GM13976 (cell line): Measurements from ENCODE around the gene SERPINA4.

Experiments
- DNase-seq: peaks from one replicate; pipeline ENCODE4 v3.0.0; 2012; ENCODE audit warnings: low spot score
- in situ Hi-C: fragments of 300-500 bp; cut with MboI; formaldehyde crosslinking; loops from one replicate; pipeline ENCODE4 v1.12.0; 2022; ENCODE audit warnings: low sequenced_read_pairs, mixed read lengths, inconsistent platforms; ENCODE audit not compliant: unreplicated experiment
- TF ChIP-seq, protein P1 (sequence below): IDR thresholded peaks from 2 replicates; pipeline ENCODE4 v1.5.1; 2012; ENCODE audit warnings: borderline replicate concordance, mild to moderate bottlenecking; ENCODE audit not compliant: insufficient read depth; ENCODE audit errors: extremely low read depth, missing control alignments, control extremely low read depth

The SERPINA4 gene

DNA sequence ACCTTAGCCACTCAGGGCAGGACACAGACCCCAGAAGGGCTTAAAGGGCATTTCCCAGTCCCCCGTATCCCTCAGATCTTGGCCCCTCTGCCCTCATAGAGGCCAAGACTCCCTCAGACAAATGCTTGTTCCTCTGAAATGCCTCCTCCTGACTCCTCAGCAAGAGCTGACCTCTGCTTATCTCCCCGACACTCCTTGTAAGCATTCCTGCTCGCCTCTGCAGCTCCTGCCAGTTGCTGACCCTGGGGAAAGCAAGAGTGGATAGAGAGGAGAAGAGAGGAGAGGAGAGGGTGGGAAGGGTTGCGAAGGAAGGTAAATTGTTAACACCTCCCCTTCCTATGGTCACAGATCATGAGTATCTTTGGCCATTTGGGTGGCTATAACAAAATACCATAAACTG is 27.1 kb downstream of the SERPINA4 start:
- in situ Hi-C loops, result no loop called here
- TF ChIP-seq, protein P1, sequence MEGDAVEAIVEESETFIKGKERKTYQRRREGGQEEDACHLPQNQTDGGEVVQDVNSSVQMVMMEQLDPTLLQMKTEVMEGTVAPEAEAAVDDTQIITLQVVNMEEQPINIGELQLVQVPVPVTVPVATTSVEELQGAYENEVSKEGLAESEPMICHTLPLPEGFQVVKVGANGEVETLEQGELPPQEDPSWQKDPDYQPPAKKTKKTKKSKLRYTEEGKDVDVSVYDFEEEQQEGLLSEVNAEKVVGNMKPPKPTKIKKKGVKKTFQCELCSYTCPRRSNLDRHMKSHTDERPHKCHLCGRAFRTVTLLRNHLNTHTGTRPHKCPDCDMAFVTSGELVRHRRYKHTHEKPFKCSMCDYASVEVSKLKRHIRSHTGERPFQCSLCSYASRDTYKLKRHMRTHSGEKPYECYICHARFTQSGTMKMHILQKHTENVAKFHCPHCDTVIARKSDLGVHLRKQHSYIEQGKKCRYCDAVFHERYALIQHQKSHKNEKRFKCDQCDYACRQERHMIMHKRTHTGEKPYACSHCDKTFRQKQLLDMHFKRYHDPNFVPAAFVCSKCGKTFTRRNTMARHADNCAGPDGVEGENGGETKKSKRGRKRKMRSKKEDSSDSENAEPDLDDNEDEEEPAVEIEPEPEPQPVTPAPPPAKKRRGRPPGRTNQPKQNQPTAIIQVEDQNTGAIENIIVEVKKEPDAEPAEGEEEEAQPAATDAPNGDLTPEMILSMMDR, result no peak
- no peak for DNase-seq

DNA sequence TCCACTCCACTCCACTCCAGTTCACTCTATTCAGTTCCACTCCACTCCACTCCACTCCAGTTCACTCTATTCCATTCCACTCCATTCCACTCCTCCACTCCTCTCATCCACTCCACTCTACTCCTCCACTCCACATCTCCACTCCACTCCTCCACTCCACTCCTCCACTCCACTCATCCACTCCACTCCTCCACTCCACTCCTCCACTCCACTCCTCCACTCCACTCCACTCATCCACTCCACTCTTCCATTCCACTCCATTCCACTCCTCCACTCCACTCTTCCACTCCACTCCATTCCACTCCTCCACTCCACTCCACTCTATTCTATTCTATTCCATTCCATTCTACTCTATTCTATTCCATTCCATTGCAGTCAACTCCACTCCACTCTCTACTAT is 29.8 kb downstream of the SERPINA4 start:
- DNase-seq, result no peak
- in situ Hi-C loops, result no loop called here
- TF ChIP-seq, protein P1, result no peak

DNA sequence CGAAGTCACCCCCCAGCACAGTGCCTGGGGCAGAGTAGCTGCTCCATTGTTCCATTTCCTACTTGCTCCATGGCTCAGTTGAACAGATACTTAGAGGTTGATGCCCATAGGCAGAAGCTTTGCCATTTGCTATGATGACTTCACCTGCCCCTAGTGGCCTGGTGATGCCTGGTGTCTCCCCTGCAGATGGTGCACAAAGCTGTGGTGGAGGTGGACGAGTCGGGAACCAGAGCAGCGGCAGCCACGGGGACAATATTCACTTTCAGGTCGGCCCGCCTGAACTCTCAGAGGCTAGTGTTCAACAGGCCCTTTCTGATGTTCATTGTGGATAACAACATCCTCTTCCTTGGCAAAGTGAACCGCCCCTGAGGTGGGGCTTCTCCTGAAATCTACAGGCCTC is 30.6 kb downstream of the SERPINA4 start:
- in situ Hi-C loops, result no loop called here
- no peak for DNase-seq
- TF ChIP-seq, protein P1, result no peak

DNA sequence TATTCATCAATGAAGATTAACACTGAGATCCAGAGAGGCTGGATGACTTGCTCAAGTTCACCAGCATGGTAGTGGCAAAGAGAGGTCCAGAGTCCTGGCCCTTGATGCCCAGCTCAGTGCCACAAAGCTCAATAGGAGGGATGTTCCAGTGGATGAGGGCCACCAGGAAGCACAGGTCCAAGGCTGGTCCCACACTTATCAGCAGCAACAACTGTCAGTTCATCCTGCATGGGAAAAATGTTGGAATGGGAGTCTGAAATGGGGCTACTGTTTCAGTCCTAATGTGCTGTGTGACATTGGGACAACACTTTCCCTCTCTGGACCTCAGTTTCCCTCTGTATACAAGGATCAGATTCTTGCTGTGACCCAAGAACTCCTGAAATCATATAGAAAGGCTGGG is 31.2 kb downstream of the SERPINA4 start:
- no peak for DNase-seq
- in situ Hi-C loops, result no loop called here
- TF ChIP-seq, protein P1, result no peak

DNA sequence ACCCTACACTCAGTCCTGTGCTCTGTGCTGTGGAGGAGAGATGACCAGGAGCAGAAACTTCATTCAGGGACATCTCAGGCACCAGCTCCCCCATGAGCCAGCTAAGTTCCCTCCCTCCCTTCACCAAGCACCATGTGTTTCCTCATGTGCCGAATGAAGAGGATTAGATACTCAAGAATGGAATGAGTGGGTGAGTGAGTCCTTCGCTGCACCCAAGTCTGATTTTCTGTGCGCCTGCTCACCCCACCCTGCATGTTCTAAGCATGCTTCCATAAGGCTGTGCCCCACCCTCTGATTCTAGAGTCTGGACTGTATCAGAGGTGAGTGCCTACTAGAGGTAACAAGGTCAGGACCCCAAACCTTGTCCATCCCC is 32.1 kb downstream of the SERPINA4 start:
- no peak for DNase-seq
- TF ChIP-seq, protein P1, result no peak
- in situ Hi-C loops, result no loop called here

DNA sequence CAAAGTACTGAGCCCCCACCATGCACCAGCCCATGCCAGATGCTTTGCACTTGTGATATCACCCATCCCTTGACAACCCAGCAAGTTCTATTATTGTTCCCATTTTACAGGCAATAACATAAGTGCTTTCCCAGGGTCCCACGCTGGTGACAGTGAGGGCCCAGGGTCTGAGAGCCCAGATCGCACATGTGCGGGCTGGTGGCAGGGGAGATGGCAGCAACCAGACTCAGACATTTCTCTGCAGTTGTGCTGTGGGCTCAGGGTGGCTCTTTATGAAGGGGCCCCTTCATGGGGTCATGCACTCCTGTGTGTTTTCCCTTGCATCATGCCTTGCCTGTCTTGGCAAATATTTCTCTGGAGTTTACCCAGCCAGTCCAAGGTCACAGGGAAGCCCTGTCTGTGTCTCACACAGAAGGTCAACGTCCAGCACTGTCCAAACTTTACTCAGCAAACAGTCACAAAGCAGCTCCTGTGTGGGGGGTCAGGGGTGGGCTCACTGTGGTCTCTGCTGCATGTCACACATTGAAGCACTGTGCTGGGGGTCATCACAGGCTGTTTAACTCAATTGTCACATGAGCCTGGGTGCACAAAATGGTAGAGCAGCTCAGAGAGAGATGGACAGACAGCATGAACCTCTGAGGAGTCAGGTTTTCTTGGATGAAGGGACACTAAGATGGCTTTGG is 32.6 kb downstream of the SERPINA4 start:
- DNase-seq, result no peak
- in situ Hi-C loops, result no loop called here
- TF ChIP-seq, protein P1, result no peak
